SH-SY5Y (cell line): Measurements from ENCODE around the gene PCP4.

ENCODE experiments used
- GATA2 ChIP-seq: IDR thresholded peaks from 2 replicates; pipeline ENCODE4 v1.6.1; 2011; ENCODE audit warnings: mild to moderate bottlenecking, low read depth, low read length
- GATA3 ChIP-seq: IDR thresholded peaks from 2 replicates; pipeline ENCODE4 v1.6.1; 2011; ENCODE audit warnings: low read depth, mild to moderate bottlenecking, low read length, moderate library complexity

- no peak for TF ChIP-seq GATA3
- TF ChIP-seq GATA2 = no peak
These were observed 79.0 kb downstream of the PCP4 start for GRCh38 chr21:39946199-39946598.
